RWPE2 (cell line): ENCODE data around the gene ZCCHC7.
"Not testable (repeated sequence)": the region's sequence is repeated elsewhere in the genome, so short reads cannot be mapped to it uniquely, and the experiment has no call there.

ENCODE experiments used
- ATAC-seq: fragments of 200-7000 bp; cut with Tn5 transposase; 3 replicates; pipeline ENCODE4 v1.9.1; 2021; ENCODE audit warnings: low read depth
- DNase-seq: peaks from one replicate; pipeline ENCODE4 v3.0.0-alpha.2; 2020; ENCODE audit warnings: low spot score
- H3K27ac ChIP-seq: fragments of 450-650 bp; 2 replicates; pipeline ENCODE4 v1.5.1; 2017; ENCODE audit warnings: mild to moderate bottlenecking; ENCODE audit not compliant: poor library complexity, severe bottlenecking
- H3K27me3 ChIP-seq: fragments of 250-450 bp; sonication (Bioruptor Pico); 2 replicates; pipeline ENCODE4 v1.5.1; 2021; ENCODE audit warnings: mild to moderate bottlenecking, moderate library complexity; ENCODE audit not compliant: insufficient read depth, poor library complexity, severe bottlenecking
- H3K36me3 ChIP-seq: fragments of 250-450 bp; sonication (Bioruptor Pico); 2 replicates; pipeline ENCODE4 v1.5.1; 2020; ENCODE audit warnings: low read depth, mild to moderate bottlenecking, moderate library complexity
- H3K4me1 ChIP-seq: fragments of 250-450 bp; sonication (Bioruptor Pico); 2 replicates; pipeline ENCODE4 v1.5.1; 2021; ENCODE audit warnings: mild to moderate bottlenecking, moderate library complexity; ENCODE audit not compliant: insufficient read depth, poor library complexity, severe bottlenecking
- H3K4me3 ChIP-seq: fragments of 250-450 bp; sonication (Bioruptor Pico); 2 replicates; pipeline ENCODE4 v1.5.1; 2021; ENCODE audit warnings: mild to moderate bottlenecking, moderate library complexity; ENCODE audit not compliant: severe bottlenecking
- H3K9me3 ChIP-seq: fragments of 250-450 bp; sonication (Bioruptor Pico); 2 replicates; pipeline ENCODE4 v1.5.1; 2021; ENCODE audit warnings: mild to moderate bottlenecking, moderate library complexity; ENCODE audit not compliant: severe bottlenecking
- TF ChIP-seq, protein P1 (sequence below): fragments of 450-650 bp; IDR thresholded peaks from one replicate; pipeline ENCODE4 v1.5.1; 2017; ENCODE audit warnings: mild to moderate bottlenecking, moderate library complexity; ENCODE audit not compliant: poor library complexity, severe bottlenecking

The ZCCHC7 gene

DNA sequence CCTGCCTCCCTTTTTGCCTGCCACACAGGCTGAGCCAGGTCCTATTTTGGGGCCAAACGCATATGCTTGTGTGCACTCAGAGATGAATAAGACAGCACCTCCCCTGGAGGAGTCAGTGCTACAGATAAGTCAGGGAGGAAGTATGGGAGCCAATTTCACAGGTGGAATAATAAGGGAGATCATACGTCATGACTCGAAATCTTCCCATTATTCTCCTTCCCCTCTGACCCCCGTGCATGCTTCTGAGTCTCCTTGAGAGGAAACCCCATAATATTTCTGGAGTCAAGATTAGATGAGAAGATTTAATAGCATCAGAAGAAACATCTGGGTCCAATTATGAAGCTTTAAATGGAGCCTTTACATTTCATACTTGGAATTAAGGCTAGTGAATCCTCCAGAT is 15.1 kb upstream of the ZCCHC7 start:
- Histone ChIP-seq H3K27me3 (no peaks in the 10 kb centered on the region), H3K36me3 (no peaks in the 10 kb centered on the region), H3K4me3 (no peak overlapping the region), H3K9me3 (no peaks in the 10 kb centered on the region), H3K27ac (no peak overlapping the region), H3K4me1 (no peaks in the 10 kb centered on the region)
- TF ChIP-seq, protein P1, sequence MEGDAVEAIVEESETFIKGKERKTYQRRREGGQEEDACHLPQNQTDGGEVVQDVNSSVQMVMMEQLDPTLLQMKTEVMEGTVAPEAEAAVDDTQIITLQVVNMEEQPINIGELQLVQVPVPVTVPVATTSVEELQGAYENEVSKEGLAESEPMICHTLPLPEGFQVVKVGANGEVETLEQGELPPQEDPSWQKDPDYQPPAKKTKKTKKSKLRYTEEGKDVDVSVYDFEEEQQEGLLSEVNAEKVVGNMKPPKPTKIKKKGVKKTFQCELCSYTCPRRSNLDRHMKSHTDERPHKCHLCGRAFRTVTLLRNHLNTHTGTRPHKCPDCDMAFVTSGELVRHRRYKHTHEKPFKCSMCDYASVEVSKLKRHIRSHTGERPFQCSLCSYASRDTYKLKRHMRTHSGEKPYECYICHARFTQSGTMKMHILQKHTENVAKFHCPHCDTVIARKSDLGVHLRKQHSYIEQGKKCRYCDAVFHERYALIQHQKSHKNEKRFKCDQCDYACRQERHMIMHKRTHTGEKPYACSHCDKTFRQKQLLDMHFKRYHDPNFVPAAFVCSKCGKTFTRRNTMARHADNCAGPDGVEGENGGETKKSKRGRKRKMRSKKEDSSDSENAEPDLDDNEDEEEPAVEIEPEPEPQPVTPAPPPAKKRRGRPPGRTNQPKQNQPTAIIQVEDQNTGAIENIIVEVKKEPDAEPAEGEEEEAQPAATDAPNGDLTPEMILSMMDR = no peak
- DNase-seq = no peak
- no peak for ATAC-seq

DNA sequence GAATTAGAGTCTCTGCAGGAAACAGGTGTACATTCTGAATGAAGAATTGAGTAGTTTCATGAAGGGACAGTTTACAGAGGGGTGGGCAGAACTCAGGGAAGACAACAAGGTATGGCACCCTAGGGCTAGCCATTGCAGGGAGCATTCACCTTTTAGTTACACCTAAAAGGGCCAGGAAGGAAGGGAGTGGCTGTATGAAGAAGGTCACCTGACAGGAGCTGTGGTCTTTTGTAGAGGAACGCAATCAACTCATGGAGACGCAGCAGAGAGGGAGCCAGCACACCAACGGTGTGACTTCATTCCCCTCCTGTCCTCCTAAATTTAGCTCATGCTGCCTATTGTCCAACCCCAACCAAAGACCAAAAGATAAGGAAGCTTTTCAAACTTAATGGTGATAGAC is 12.7 kb upstream of the ZCCHC7 start:
- no peak overlapping the region for H3K4me3 ChIP-seq
- no peaks in the 10 kb centered on the region for H3K36me3 ChIP-seq
- ATAC-seq = no peak
- no peaks in the 10 kb centered on the region for H3K9me3 ChIP-seq
- DNase-seq = no peak
- no peaks in the 10 kb centered on the region for H3K27me3 ChIP-seq
- H3K4me1 ChIP-seq = no peaks in the 10 kb centered on the region
- TF ChIP-seq, protein P1 = no peak
- no peak overlapping the region for H3K27ac ChIP-seq

DNA sequence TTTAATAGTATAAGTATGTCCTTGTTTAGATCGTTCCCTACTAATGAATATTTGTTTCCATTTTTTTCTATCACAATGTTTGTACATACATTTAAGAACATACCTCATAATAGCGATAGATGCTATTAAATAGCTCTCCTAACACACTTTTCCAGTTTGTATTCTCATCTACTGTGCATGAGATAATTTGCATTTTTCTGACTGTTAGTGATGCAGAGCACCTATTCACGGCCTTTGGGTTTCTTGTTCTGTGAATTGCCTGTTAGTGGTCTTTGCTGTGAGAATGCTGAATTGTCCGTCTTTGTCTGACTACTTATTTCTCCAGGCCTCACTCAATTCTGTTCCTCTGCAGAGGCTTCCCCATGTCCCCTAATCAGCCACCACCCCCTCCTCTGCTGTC is 5.9 kb upstream of the ZCCHC7 start:
- ATAC-seq = not testable (repeated sequence)

DNA sequence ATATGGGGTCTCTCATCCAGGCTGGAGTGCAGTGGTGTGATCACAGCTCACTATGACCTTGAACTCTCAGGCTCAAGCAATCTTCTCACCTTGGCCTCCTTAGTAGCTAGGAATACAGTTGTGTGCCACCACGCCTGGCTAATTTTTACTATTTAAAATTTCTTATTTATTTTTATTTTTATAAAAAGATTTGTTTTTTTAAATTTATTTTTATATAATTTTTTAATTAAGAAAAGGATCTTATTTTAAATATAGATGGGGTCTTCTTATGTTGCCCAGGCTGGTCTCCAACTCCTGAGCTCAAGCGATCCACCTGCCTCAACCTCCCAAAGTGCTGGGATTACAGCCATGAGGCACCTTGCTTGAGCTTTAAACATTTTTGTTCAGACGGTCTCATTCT is 2.4 kb upstream of the ZCCHC7 start:
- Histone ChIP-seq H3K27ac (no peak overlapping the region), H3K36me3 (no peaks in the 10 kb centered on the region), H3K9me3 (no peaks in the 10 kb centered on the region), H3K4me3 (no peak overlapping the region), H3K4me1 (peaks cover 5% of the 10 kb centered on the region), H3K27me3 (no peaks in the 10 kb centered on the region)
- TF ChIP-seq, protein P1 = no peak
- DNase-seq = no peak
- ATAC-seq = no peak

More for the DNA sequence above, 5.9 kb upstream of the ZCCHC7 start:
- H3K36me3 ChIP-seq, H3K4me3 ChIP-seq, H3K27ac ChIP-seq, H3K27me3 ChIP-seq, H3K4me1 ChIP-seq, DNase-seq, H3K9me3 ChIP-seq: not testable (repeated sequence)

DNA sequence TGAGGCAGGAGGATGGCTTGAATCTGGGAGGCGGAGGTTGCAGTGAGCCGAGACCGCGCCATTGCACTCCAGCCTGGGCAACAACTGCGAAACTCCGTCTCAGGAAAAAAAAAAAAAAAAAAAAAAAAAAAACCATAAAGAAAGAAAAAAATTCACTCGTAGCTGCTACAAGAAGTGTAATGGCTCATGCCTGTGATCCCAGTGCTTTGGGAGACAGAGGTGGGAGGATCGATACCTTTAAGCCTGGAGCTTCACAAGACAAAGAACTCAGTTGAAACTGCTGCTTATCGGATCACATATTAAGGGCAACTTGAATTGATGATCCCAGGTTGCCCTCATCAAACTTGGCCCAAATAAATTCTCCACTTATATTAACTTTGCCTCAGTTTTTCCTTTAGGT is 1.0 kb upstream of the ZCCHC7 start:
- no peaks in the 10 kb centered on the region for H3K9me3 ChIP-seq
- ATAC-seq (no peak), DNase-seq (no peak)
- no peaks in the 10 kb centered on the region for H3K27me3 ChIP-seq
- peaks cover 5% of the 10 kb centered on the region for H3K4me1 ChIP-seq
- no peaks in the 10 kb centered on the region for H3K36me3 ChIP-seq
- peak overlapping the region; percentile 82 for H3K4me3 ChIP-seq
- peak overlapping the region; percentile 50 for H3K27ac ChIP-seq
- TF ChIP-seq, protein P1 = no peak

DNA sequence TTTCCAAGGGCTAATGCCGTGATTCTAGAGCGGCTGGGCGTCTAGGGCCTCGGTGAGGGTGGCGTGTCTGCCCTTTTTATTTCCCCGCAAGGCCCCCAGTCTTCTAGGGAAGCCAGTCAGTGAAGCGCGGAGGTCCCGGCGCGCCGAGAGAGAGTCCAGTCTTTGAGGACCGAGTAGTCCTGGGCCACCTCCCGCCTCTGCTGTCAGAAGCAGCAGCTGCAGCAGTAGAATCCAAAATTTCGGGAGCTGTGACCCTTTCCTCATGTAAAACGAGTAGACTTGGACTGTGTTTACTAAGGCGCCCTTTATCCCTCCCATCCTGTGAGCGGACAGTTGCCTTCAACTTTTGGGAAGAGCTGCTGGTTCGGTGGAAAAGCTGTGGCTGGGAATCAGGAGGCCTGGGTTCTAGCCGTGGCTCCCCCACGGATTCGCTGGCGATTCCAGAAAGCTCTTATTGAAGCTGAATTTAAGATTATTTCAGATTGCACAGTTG is 515 bp downstream of the ZCCHC7 start:
- not testable (repeated sequence) for H3K4me1 ChIP-seq, H3K27me3 ChIP-seq, H3K36me3 ChIP-seq, H3K9me3 ChIP-seq, DNase-seq
- peak overlapping the region; percentile 82 for H3K4me3 ChIP-seq
- peak; percentile 47 for ATAC-seq
- H3K27ac ChIP-seq = peak overlapping the region; percentile 50
